Keratinocyte (primary cell): ENCODE data around the gene NSUN2. TPM values are rescaled to one million over a fixed set of nuclear protein-coding genes. Genes with fewer than 3 reads are reported as not detected.

Experiments used
- DNase-seq: peaks from one replicate; pipeline ENCODE4 v3.0.0-alpha.2; 2011; ENCODE audit warnings: low read depth, missing footprints, low spot score
- FAIRE-seq: peaks from 2 replicates; lab custom pipeline; 2011; peaks lifted over from hg19 to GRCh38; lab: Jason Lieb, UNC
- H2AFZ ChIP-seq: 2 replicates; pipeline ENCODE4 v1.6.0; 2012; ENCODE audit warnings: low read length, control low read depth, inconsistent platforms; ENCODE audit not compliant: control insufficient read depth
- H3K27ac ChIP-seq: 2 replicates; pipeline ENCODE4 v1.5.1; 2011; ENCODE audit warnings: low read length; ENCODE audit not compliant: control insufficient read depth, insufficient read depth
- H3K27me3 ChIP-seq: 3 replicates; pipeline ENCODE4 v1.6.0; 2011; ENCODE audit warnings: low read length; ENCODE audit not compliant: control insufficient read depth, insufficient read depth; ENCODE audit errors: extremely low read depth
- H3K36me3 ChIP-seq, 2 experiments: 2 replicates in 1 of 2; 3 replicates in 1 of 2; pipeline ENCODE4 v1.5.1; 2011; ENCODE audit warnings: low read length in 2 of 2, mild to moderate bottlenecking in 1 of 2; ENCODE audit not compliant: control insufficient read depth in 2 of 2, insufficient read depth in 2 of 2; ENCODE audit errors: extremely low read depth in 1 of 2
- H3K4me1 ChIP-seq: 3 replicates; pipeline ENCODE4 v1.5.1; 2011; ENCODE audit warnings: low read length; ENCODE audit not compliant: control insufficient read depth, insufficient read depth; ENCODE audit errors: extremely low read depth
- H3K4me2 ChIP-seq: 3 replicates; pipeline ENCODE4 v1.6.0; 2011; ENCODE audit warnings: low read depth, low read length; ENCODE audit not compliant: control insufficient read depth, insufficient read depth; ENCODE audit errors: extremely low read depth
- H3K4me3 ChIP-seq, 3 experiments: fragments of 200-600 bp in 1 of 3; sonication (generic) in 1 of 3; 2 replicates in 2 of 3; 3 replicates in 1 of 3; pipeline ENCODE4 v1.5.1; 2011 to 2016; ENCODE audit warnings: low read length in 3 of 3, mild to moderate bottlenecking in 3 of 3, control low read depth in 2 of 3, inconsistent platforms in 1 of 3, low read depth in 1 of 3, mixed read lengths in 1 of 3, mixed run types in 1 of 3, moderate library complexity in 1 of 3; ENCODE audit not compliant: control insufficient read depth in 2 of 3, insufficient read depth in 2 of 3; ENCODE audit errors: extremely low read depth in 1 of 3
- H3K79me2 ChIP-seq: 2 replicates; pipeline ENCODE4 v1.6.0; 2012; ENCODE audit warnings: low read length; ENCODE audit not compliant: control insufficient read depth, insufficient read depth
- H3K9ac ChIP-seq: 3 replicates; pipeline ENCODE4 v1.6.0; 2011; ENCODE audit warnings: low read length; ENCODE audit not compliant: control insufficient read depth, insufficient read depth; ENCODE audit errors: extremely low read depth
- H3K9me1 ChIP-seq: 3 replicates; pipeline ENCODE4 v1.6.0; 2011; ENCODE audit warnings: low read length; ENCODE audit not compliant: control insufficient read depth, insufficient read depth; ENCODE audit errors: extremely low read depth
- H3K9me3 ChIP-seq: 2 replicates; pipeline ENCODE4 v1.5.1; 2012; ENCODE audit warnings: low read depth, low read length; ENCODE audit not compliant: control insufficient read depth
- H4K20me1 ChIP-seq: 3 replicates; pipeline ENCODE4 v1.6.0; 2011; ENCODE audit warnings: low read length; ENCODE audit not compliant: control insufficient read depth, insufficient read depth; ENCODE audit errors: extremely low read depth
- CTCF ChIP-seq, 3 experiments: IDR thresholded peaks in 1 of 3; conservative IDR thresholded peaks in 1 of 3; optimal IDR thresholded peaks in 1 of 3; 2 replicates in 2 of 3; 3 replicates in 1 of 3; pipeline versions ENCODE3 to v1.5.1; 2011; ENCODE audit warnings: low read length in 3 of 3, mild to moderate bottlenecking in 3 of 3, moderate library complexity in 2 of 3, control low read depth in 1 of 3, inconsistent platforms in 1 of 3; ENCODE audit not compliant: insufficient read depth in 2 of 3; ENCODE audit errors: extremely low read depth in 1 of 3
- EZH2 ChIP-seq: IDR thresholded peaks from one replicate; pipeline ENCODE4 v1.6.1; 2012; ENCODE audit warnings: inconsistent platforms, mild to moderate bottlenecking, low read length, moderate library complexity
- dilution Hi-C: fragments of 300-500 bp; cut with MboI; formaldehyde crosslinking; loops from one replicate; pipeline ENCODE4 v1.7.0; 2020; ENCODE audit warnings: low sequenced_read_pairs; ENCODE audit not compliant: extremely low pct_ligation_motif_present
- polyA plus RNA-seq, 5 experiments: library from polyadenylated mRNA; depleted of rRNA in 3 of 5; stranded (reverse) in 3 of 5; stranded (forward) in 1 of 5; unstranded in 1 of 5; fragments of >200 nt; gene quantifications; 1 replicate in 1 of 5; 2 replicates in 3 of 5; 3 replicates in 1 of 5; pipeline versions ENCODE4 v1.2.1 to v1.2.3, GENCODE V29; 2011 to 2012; ENCODE audit warnings: missing spikeins in 2 of 5, low read depth in 1 of 5, low replicate concordance in 1 of 5

NSUN2 gene
- polyA plus RNA-seq, 1 donor (not counting 4 experiments of a cell fraction or from before 2014, with no cell fraction given): 91.2 TPM

GRCh38 chr5:6579535-6579934 is 53.3 kb downstream of the NSUN2 start:
- Histone ChIP-seq H3K36me3 (no peaks in the 10 kb centered on the region), H3K9me3 (no peaks in the 10 kb centered on the region), H3K4me1 (no peaks in the 10 kb centered on the region), H3K79me2 (no peaks in the 10 kb centered on the region), H3K9ac (no peak overlapping the region), H3K27me3 (peaks cover 43% of the 10 kb centered on the region), H3K27ac (no peak overlapping the region), H3K9me1 (no peaks in the 10 kb centered on the region), H4K20me1 (no peaks in the 10 kb centered on the region), H3K4me3 (no peak overlapping the region), H2AFZ (no peak overlapping the region), H3K4me2 (no peak overlapping the region)
- TF ChIP-seq EZH2: no peak
- no peak for TF ChIP-seq CTCF (optimal IDR thresholded peaks at IDR 0.05 in 1 of 3, IDR thresholded peaks at IDR 0.05 in 1 of 3, conservative IDR thresholded peaks at IDR 0.05 in 1 of 3; ENCODE audit: extremely low read depth in 1 of 3, insufficient read depth in 2 of 3, low read length in 3 of 3)
- no peak for DNase-seq
- dilution Hi-C loops: no loop called here
- FAIRE-seq: no peak

GRCh38 chr5:6578676-6579343 is 54.0 kb downstream of the NSUN2 start:
- dilution Hi-C loops: no loop called here
- peaks cover 35% of the 10 kb centered on the region for H3K27me3 ChIP-seq
- no peaks in the 10 kb centered on the region for H3K79me2 ChIP-seq
- H3K9me1 ChIP-seq: no peaks in the 10 kb centered on the region
- TF ChIP-seq CTCF (optimal IDR thresholded peaks at IDR 0.05 in 1 of 3, IDR thresholded peaks at IDR 0.05 in 1 of 3, conservative IDR thresholded peaks at IDR 0.05 in 1 of 3; ENCODE audit: extremely low read depth in 1 of 3, insufficient read depth in 2 of 3, low read length in 3 of 3) (no peak), EZH2 (no peak)
- FAIRE-seq: no peak
- no peaks in the 10 kb centered on the region for H4K20me1 ChIP-seq
- H3K4me2 ChIP-seq: no peak overlapping the region
- H3K9me3 ChIP-seq: no peaks in the 10 kb centered on the region
- no peak overlapping the region for H3K9ac ChIP-seq
- no peak for DNase-seq
- no peak overlapping the region for H3K4me3 ChIP-seq
- no peaks in the 10 kb centered on the region for H3K4me1 ChIP-seq
- H2AFZ ChIP-seq: no peak overlapping the region
- H3K27ac ChIP-seq: no peak overlapping the region
- no peaks in the 10 kb centered on the region for H3K36me3 ChIP-seq
